Measurements from ENCODE around the gene MAP6.
A peak's percentile ranks its signal among the peaks of the same experiment; 100 is the strongest.

The MAP6 gene

GRCh38 chr11:75547617-75548058 lies 121.2 kb downstream of the MAP6 start:
- DNase-seq = peak; percentile 57 to 83 (median 64)

GRCh38 chr11:75547177-75547576 lies 121.7 kb downstream of the MAP6 start:
- DNase-seq = no peak

GRCh38 chr11:75543806-75544205 lies 125.0 kb downstream of the MAP6 start:
- no peak for DNase-seq

GRCh38 chr11:75542088-75542438 lies 126.8 kb downstream of the MAP6 start:
- no peak for DNase-seq

GRCh38 chr11:75541193-75542087 lies 127.4 kb downstream of the MAP6 start:
- no peak for DNase-seq

- peak in 1 of 3 experiments; percentile 23 for DNase-seq
Observed at GRCh38 chr11:75539459-75540334, 129.1 kb downstream of the MAP6 start.

- no peak for DNase-seq
Observed at GRCh38 chr11:75538150-75538942, 130.5 kb downstream of the MAP6 start.

GRCh38 chr11:75537740-75538139 lies 131.1 kb downstream of the MAP6 start:
- peak in 1 of 3 experiments; percentile 31 for DNase-seq

Measured in NCI-H1417 (cell line).